ENCODE data around the gene ATG9A. TPM values are rescaled to one million over a fixed set of nuclear protein-coding genes. Genes with fewer than 3 reads are reported as not detected.

Gene ATG9A
- total RNA-seq, 1 experiment from 2014 or later = 46.4 TPM

DNA sequence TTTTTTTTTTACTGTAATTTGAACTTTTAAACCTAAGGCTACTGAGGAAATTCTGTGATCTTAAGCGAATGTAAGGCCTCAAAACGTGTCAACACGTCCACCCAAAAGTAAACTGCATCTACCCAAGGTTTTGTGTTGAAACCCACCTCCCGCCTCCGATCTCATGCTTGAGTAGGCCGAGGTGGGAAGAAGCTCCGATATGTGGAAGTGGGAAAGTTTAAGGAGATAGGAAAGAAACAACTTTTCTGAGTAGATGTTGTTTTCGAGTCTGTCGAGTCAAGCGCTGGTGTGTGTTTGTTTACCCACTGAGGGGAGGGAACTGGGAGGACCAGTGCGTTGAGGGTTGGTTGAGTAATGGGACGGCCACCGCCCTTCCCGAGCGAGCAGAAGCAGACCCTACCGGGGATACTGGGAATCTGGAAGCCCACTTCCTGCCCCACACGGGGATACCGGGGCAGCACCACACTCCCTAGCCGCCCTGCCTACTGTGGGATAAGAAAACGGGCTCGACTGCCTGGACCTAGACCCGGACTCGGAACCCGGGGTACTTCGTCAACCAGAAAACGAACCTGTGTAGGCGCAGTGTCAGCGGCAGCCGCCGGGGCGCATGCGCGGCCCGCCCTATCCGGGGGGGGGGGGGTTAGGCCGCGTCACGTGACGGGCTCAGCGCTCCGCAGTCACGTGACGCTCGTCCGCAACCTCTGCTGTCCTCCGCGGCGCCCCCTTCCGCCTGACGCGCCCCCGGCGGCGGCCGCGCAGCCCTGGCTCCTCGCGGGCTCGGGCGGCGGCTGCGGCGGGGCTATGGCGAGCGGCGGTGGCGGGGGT lies 51.7 kb downstream of the ATG9A start, which contains the start of gene RETREG2:
TSS of gene RETREG2 (plus strand) at position 724 of the 825 bp plus-strand sequence. CDS start at position 802, 78 bp downstream.
- H3K18ac ChIP-seq (ENCODE audit: insufficient read length, low read depth, low read length) = no peak within 1 kb of the TSS
- H2BK20ac ChIP-seq (ENCODE audit: low read depth, low read length, poor library complexity, severe bottlenecking) = no peak within 1 kb of the TSS
- no peaks in the 10 kb centered on the region for H3K79me2 ChIP-seq (ENCODE audit: insufficient read depth, low read length)
- H4K91ac ChIP-seq (ENCODE audit: insufficient read length, low read depth, low read length) = no peak within 1 kb of the TSS
- Mint-ChIP-seq H3K36me3 (ENCODE audit: insufficient read depth in 1 of 3, low read depth in 3 of 3) (peaks cover 20 to 50% (median 38%) of the 10 kb centered on the region in 3 experiments), H3K4me1 (peaks cover 13 to 22% of the 10 kb centered on the region in 2 experiments), H3K9me3 (no peaks in the 10 kb centered on the region; a peak in 1 of 5 replicates), H3K4me3 (peak within 1 kb of the TSS; percentile 90 to 93), H3K27ac (peak within 1 kb of the TSS; percentile 97 to 98 (median 97)), H3K27me3 (ENCODE audit: low read depth) (no peaks in the 10 kb centered on the region; the same call in 1 of the 2 replicates)
- H2BK12ac ChIP-seq (ENCODE audit: insufficient read length, low read depth, low read length) = no peak within 1 kb of the TSS
- no peak within 1 kb of the TSS for H3K4ac ChIP-seq (ENCODE audit: low read depth, low read length)
- H3K9me3 ChIP-seq (ENCODE audit: control insufficient read depth, low read depth, low read length) = no peaks in the 10 kb centered on the region
- no peak within 1 kb of the TSS for H2BK15ac ChIP-seq (ENCODE audit: low read depth, low read length)
- H3K14ac ChIP-seq (ENCODE audit: insufficient read depth, low read length) = no peak within 1 kb of the TSS
- peak within 1 kb of the TSS; percentile 78 for H3K27ac ChIP-seq (ENCODE audit: insufficient read length, low read depth, low read length)
- H2BK120ac ChIP-seq (ENCODE audit: low read depth, low read length, poor library complexity, severe bottlenecking) = no peak within 1 kb of the TSS
- no peak within 1 kb of the TSS for H2BK5ac ChIP-seq (ENCODE audit: insufficient read length, low read length)
- no peaks in the 10 kb centered on the region for H3K27me3 ChIP-seq (ENCODE audit: insufficient read depth, low read length)
- H3K9ac ChIP-seq (ENCODE audit: extremely low read depth, insufficient read length, low read length) = peak within 1 kb of the TSS; percentile 60
- no peak within 1 kb of the TSS for H3K56ac ChIP-seq (ENCODE audit: insufficient read length, low read depth, low read length)
- H3T11ph ChIP-seq (ENCODE audit: low read length) = no peak within 1 kb of the TSS
- no peaks in the 10 kb centered on the region for H4K20me1 ChIP-seq (ENCODE audit: control insufficient read depth, insufficient read depth, insufficient read length)
- 0 out of 2 replicates have a peak, but pooled peaks cover 3% of the 10 kb centered on the region for H3K4me1 ChIP-seq (ENCODE audit: insufficient read depth, low read length)
- no peak within 1 kb of the TSS for H2AFZ ChIP-seq (ENCODE audit: low read length)
- DNase-seq = peak; percentile 91
- peaks cover 18% of the 10 kb centered on the region for H3K23me2 ChIP-seq (ENCODE audit: insufficient read length, low read depth, low read length, poor library complexity, severe bottlenecking)
- no peak within 1 kb of the TSS for H4K5ac ChIP-seq (ENCODE audit: insufficient read length, low read depth, low read length)
- no peak within 1 kb of the TSS for H3K23ac ChIP-seq (ENCODE audit: insufficient read length, low read depth, low read length)
- TF ChIP-seq, protein P1, sequence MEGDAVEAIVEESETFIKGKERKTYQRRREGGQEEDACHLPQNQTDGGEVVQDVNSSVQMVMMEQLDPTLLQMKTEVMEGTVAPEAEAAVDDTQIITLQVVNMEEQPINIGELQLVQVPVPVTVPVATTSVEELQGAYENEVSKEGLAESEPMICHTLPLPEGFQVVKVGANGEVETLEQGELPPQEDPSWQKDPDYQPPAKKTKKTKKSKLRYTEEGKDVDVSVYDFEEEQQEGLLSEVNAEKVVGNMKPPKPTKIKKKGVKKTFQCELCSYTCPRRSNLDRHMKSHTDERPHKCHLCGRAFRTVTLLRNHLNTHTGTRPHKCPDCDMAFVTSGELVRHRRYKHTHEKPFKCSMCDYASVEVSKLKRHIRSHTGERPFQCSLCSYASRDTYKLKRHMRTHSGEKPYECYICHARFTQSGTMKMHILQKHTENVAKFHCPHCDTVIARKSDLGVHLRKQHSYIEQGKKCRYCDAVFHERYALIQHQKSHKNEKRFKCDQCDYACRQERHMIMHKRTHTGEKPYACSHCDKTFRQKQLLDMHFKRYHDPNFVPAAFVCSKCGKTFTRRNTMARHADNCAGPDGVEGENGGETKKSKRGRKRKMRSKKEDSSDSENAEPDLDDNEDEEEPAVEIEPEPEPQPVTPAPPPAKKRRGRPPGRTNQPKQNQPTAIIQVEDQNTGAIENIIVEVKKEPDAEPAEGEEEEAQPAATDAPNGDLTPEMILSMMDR (conservative IDR thresholded peaks at IDR 0.05) = peak; percentile 42; the same call in 2 of the 3 replicates
- peak within 1 kb of the TSS; percentile 99 for H3K4me2 ChIP-seq (ENCODE audit: insufficient read depth, insufficient read length, low read length)
- H4K8ac ChIP-seq (replicated peaks; ENCODE audit: insufficient read length, low read depth, low read length) = no peak within 1 kb of the TSS
- peaks cover 3% of the 10 kb centered on the region for H3K79me1 ChIP-seq (ENCODE audit: insufficient read depth, low read depth, low read length, poor library complexity, severe bottlenecking)
- no CpG with 5 or more reads among the region's 67 CpGs for WGBS (ENCODE audit: extremely low coverage, insufficient read length, low lambda C conversion rate)
- H2AK5ac ChIP-seq (ENCODE audit: insufficient read length, low read length) = no peak within 1 kb of the TSS

Data from H9 (cell line).